A549 treated with RU486 at 1 μM for 4 hours (cell line): ENCODE measurements around the gene GOPC. TPM values are rescaled to one million over a fixed set of nuclear protein-coding genes. Genes with fewer than 3 reads are reported as not detected.

Experiments used
- total RNA-seq: library from RNA; stranded (reverse); fragments of 200-300 nt; extraction: Qiagen RNA extraction; gene quantifications from 5 replicates; pipeline ENCODE4 v1.2.3, GENCODE V29; 2022; ENCODE audit warnings: low read depth

Gene GOPC
- total RNA-seq = 7.7 to 17.3 TPM (median 16.6 TPM) in 5 replicates

GRCh38 chr6:117602151-117602898, at the start of gene GOPC:
Gene GOPC, minus strand, starts transcription at chr6:117602511. Its CDS starts 223 bp downstream, at chr6:117602288.

Other genes starting within 250 kb of the GOPC start
- gene ROS1, start 176.6 kb downstream of the GOPC start, total RNA-seq = 0.13 to 0.29 TPM (median 0.20 TPM) in 5 replicates
- gene DCBLD1, start 119.8 kb downstream of the GOPC start, total RNA-seq = 23.3 to 34.7 TPM (median 31.0 TPM) in 5 replicates
- 13.6 to 29.9 TPM (median 27.8 TPM) in 5 replicates for gene NUS1, start 73.0 kb upstream of the GOPC start, total RNA-seq